Measurements from ENCODE around the gene PGR. TPM values are rescaled to one million over a fixed set of nuclear protein-coding genes. Genes with fewer than 3 reads are reported as not detected.

The PGR gene
- total and polyA plus RNA-seq, 2 of the 8 experiments (the other 6 are each of a cell fraction or from before 2014, with no cell fraction given), result 0.03 to 0.35 TPM

DNA sequence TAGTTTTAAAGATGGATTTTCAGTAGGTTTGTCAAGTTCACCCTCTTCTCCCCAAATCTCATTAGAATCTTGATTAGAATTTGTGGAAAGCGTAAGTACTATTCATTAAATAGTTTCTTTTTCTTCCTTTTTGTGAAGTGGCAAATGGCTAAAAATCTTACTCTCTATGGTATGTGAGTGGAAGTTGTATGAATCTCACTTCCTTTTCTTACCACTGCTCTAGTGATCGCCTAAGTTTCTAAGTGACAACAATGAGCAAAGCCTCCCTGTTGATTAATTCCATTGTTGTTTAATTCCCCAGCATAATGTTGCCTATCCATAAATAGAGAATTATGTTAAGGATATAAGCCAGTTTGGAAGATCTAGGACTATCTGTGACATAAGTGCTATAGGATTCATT lies 82.7 kb downstream of the PGR start (continued):
- TF ChIP-seq, protein P1, sequence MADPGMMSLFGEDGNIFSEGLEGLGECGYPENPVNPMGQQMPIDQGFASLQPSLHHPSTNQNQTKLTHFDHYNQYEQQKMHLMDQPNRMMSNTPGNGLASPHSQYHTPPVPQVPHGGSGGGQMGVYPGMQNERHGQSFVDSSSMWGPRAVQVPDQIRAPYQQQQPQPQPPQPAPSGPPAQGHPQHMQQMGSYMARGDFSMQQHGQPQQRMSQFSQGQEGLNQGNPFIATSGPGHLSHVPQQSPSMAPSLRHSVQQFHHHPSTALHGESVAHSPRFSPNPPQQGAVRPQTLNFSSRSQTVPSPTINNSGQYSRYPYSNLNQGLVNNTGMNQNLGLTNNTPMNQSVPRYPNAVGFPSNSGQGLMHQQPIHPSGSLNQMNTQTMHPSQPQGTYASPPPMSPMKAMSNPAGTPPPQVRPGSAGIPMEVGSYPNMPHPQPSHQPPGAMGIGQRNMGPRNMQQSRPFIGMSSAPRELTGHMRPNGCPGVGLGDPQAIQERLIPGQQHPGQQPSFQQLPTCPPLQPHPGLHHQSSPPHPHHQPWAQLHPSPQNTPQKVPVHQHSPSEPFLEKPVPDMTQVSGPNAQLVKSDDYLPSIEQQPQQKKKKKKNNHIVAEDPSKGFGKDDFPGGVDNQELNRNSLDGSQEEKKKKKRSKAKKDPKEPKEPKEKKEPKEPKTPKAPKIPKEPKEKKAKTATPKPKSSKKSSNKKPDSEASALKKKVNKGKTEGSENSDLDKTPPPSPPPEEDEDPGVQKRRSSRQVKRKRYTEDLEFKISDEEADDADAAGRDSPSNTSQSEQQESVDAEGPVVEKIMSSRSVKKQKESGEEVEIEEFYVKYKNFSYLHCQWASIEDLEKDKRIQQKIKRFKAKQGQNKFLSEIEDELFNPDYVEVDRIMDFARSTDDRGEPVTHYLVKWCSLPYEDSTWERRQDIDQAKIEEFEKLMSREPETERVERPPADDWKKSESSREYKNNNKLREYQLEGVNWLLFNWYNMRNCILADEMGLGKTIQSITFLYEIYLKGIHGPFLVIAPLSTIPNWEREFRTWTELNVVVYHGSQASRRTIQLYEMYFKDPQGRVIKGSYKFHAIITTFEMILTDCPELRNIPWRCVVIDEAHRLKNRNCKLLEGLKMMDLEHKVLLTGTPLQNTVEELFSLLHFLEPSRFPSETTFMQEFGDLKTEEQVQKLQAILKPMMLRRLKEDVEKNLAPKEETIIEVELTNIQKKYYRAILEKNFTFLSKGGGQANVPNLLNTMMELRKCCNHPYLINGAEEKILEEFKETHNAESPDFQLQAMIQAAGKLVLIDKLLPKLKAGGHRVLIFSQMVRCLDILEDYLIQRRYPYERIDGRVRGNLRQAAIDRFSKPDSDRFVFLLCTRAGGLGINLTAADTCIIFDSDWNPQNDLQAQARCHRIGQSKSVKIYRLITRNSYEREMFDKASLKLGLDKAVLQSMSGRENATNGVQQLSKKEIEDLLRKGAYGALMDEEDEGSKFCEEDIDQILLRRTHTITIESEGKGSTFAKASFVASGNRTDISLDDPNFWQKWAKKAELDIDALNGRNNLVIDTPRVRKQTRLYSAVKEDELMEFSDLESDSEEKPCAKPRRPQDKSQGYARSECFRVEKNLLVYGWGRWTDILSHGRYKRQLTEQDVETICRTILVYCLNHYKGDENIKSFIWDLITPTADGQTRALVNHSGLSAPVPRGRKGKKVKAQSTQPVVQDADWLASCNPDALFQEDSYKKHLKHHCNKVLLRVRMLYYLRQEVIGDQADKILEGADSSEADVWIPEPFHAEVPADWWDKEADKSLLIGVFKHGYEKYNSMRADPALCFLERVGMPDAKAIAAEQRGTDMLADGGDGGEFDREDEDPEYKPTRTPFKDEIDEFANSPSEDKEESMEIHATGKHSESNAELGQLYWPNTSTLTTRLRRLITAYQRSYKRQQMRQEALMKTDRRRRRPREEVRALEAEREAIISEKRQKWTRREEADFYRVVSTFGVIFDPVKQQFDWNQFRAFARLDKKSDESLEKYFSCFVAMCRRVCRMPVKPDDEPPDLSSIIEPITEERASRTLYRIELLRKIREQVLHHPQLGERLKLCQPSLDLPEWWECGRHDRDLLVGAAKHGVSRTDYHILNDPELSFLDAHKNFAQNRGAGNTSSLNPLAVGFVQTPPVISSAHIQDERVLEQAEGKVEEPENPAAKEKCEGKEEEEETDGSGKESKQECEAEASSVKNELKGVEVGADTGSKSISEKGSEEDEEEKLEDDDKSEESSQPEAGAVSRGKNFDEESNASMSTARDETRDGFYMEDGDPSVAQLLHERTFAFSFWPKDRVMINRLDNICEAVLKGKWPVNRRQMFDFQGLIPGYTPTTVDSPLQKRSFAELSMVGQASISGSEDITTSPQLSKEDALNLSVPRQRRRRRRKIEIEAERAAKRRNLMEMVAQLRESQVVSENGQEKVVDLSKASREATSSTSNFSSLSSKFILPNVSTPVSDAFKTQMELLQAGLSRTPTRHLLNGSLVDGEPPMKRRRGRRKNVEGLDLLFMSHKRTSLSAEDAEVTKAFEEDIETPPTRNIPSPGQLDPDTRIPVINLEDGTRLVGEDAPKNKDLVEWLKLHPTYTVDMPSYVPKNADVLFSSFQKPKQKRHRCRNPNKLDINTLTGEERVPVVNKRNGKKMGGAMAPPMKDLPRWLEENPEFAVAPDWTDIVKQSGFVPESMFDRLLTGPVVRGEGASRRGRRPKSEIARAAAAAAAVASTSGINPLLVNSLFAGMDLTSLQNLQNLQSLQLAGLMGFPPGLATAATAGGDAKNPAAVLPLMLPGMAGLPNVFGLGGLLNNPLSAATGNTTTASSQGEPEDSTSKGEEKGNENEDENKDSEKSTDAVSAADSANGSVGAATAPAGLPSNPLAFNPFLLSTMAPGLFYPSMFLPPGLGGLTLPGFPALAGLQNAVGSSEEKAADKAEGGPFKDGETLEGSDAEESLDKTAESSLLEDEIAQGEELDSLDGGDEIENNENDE (IDR thresholded peaks at IDR 0.05; ENCODE audit: insufficient replicate concordance, low read length), result no peak
- TF ChIP-seq HDAC6 (IDR thresholded peaks at IDR 0.05; ENCODE audit: low read depth, low read length) (no peak), BRCA1 (IDR thresholded peaks at IDR 0.05; ENCODE audit: low read depth, low read length) (no peak), KDM5A (IDR thresholded peaks at IDR 0.05; ENCODE audit: low read length) (no peak)
